GM20000 (cell line): ENCODE measurements around the gene ZBTB3.
"Not testable (repeated sequence)": the region's sequence is repeated elsewhere in the genome, so short reads cannot be mapped to it uniquely, and the experiment has no call there.

Source experiments
- DNase-seq: peaks from one replicate; pipeline ENCODE4 v3.0.0; 2012; ENCODE audit warnings: low spot score
- CTCF ChIP-seq: IDR thresholded peaks from 2 replicates; pipeline ENCODE4 v1.5.1; 2012; ENCODE audit warnings: mild to moderate bottlenecking, control low read depth; ENCODE audit errors: extremely low read depth, missing control alignments

Gene ZBTB3

GRCh38 chr11:62705880-62706849, 47.8 kb downstream of the ZBTB3 start:
- peak; percentile 95 for DNase-seq
- TF ChIP-seq CTCF, result no peak

DNA sequence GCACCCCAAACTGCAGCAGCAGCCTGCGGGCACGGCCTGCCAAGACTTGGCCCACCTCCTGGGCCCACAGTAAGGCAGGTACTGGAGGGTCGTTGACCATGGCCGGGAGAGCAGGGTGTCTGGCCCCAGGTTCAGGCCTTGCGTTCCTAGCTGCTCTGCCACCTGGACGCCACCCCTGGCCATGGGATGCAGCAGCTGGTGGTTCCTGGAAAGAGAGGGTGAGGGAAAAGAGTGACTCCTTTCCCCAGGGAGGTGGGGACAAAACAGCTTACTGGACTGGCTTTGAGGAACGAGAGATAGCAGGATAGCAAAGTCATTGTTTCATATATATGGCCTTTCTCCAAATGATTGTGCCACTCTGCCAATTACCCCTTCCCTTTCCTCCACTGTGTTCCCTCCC, 48.5 kb downstream of the ZBTB3 start:
- no peak for TF ChIP-seq CTCF
- DNase-seq, result no peak

GRCh38 chr11:62703921-62704320, 50.0 kb downstream of the ZBTB3 start:
- DNase-seq, result not testable (repeated sequence)

DNA sequence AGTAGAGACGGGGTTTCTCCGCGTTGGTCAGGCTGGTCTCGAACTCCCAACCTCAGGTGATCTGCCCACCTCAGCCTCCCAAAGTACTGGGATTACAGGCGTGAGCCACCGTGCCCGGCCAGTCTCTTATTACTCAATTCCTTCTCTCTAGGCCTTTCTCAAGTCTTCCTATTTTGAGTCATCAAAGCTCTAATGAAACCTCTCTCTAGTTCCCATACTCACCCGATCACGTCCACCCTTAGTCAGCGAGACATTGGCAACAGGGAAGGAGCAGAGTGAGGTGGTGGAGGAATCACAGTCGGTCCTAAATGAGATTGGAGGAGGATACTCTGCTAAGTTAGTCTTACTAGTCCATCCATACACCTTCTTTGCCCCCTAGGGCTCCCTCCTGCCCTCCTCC, 51.7 kb downstream of the ZBTB3 start:
- DNase-seq, result peak; percentile 13
- no peak for TF ChIP-seq CTCF
